Smooth muscle cell (in vitro differentiated cells): ENCODE results near the gene RIN3. TPM values are rescaled to one million over a fixed set of nuclear protein-coding genes. Genes with fewer than 3 reads are reported as not detected.

Experiments used
- DNase-seq: peaks from one replicate; lab custom pipeline; 2025; ENCODE audit not compliant: unreplicated experiment; lab: John Stamatoyannopoulos, UW
- H2AFZ ChIP-seq: fragments of 200-600 bp; sonication (generic); 2 replicates; pipeline ENCODE4 v1.6.0; 2016; ENCODE audit warnings: antibody characterized with exemption, low read depth, mild to moderate bottlenecking
- H3F3A ChIP-seq: fragments of 200-600 bp; sonication (generic); 2 replicates; pipeline ENCODE4 v1.6.0; 2017; ENCODE audit warnings: antibody characterized with exemption, low read depth
- H3K27ac ChIP-seq: fragments of 200-600 bp; sonication (generic); 2 replicates; pipeline ENCODE4 v1.5.1; 2016; ENCODE audit warnings: low read depth, mild to moderate bottlenecking
- H3K27me3 ChIP-seq: fragments of 200-600 bp; sonication (generic); 2 replicates; pipeline ENCODE4 v1.6.1; 2016; ENCODE audit warnings: low read depth, mild to moderate bottlenecking
- H3K36me3 ChIP-seq: fragments of 200-600 bp; sonication (generic); 2 replicates; pipeline ENCODE4 v1.5.1; 2016; ENCODE audit warnings: low read depth
- H3K4me1 ChIP-seq: fragments of 200-600 bp; sonication (generic); 2 replicates; pipeline ENCODE4 v1.5.1; 2016; ENCODE audit warnings: low read depth
- H3K4me2 ChIP-seq: fragments of 200-600 bp; sonication (generic); 2 replicates; pipeline ENCODE4 v1.6.0; 2016; ENCODE audit warnings: mild to moderate bottlenecking
- H3K4me3 ChIP-seq: fragments of 200-600 bp; sonication (generic); 2 replicates; pipeline ENCODE4 v1.5.1; 2016; ENCODE audit warnings: mild to moderate bottlenecking
- H3K79me2 ChIP-seq: fragments of 200-600 bp; sonication (generic); 2 replicates; pipeline ENCODE4 v1.6.0; 2016; ENCODE audit warnings: low read depth, mild to moderate bottlenecking
- H3K9ac ChIP-seq: fragments of 200-600 bp; sonication (generic); 2 replicates; pipeline ENCODE4 v1.6.0; 2016; ENCODE audit warnings: low read depth
- H3K9me3 ChIP-seq: fragments of 200-600 bp; sonication (generic); replicated peaks from 2 replicates; pipeline ENCODE4 v1.5.1; 2016; ENCODE audit warnings: low read depth
- H4K20me1 ChIP-seq: fragments of 200-600 bp; sonication (generic); 2 replicates; pipeline ENCODE4 v1.6.0; 2016; ENCODE audit warnings: low read depth
- WGBS: methylation state at CpG from one replicate; pipeline ENCODE4 v1.1.7; 2016; ENCODE audit warnings: low lambda C conversion rate; 5-methylcytosine and 5-hydroxymethylcytosine counted together
- polyA plus RNA-seq: library from polyadenylated mRNA; unstranded; fragments of >200 nt; fragmentation: Nextera tagmentation; extraction: Ambion mirVana; gene quantifications from 2 replicates; pipeline ENCODE4 v1.2.1, GENCODE V29; 2016
- total RNA-seq: library from RNA; depleted of rRNA; stranded (reverse); fragments of >200 nt; gene quantifications from 2 replicates; pipeline ENCODE4 v1.2.3, GENCODE V29; 2014
- TF ChIP-seq, protein P1 (sequence below): fragments of 200-600 bp; sonication (generic); IDR thresholded peaks from 2 replicates; pipeline ENCODE4 v1.5.1; 2017; ENCODE audit warnings: borderline replicate concordance, mild to moderate bottlenecking, antibody characterized with exemption; ENCODE audit not compliant: insufficient read depth, poor library complexity, severe bottlenecking

The RIN3 gene
- total and polyA plus RNA-seq, 2 experiments from 2014 or later, result 2.7 to 3.8 TPM

DNA sequence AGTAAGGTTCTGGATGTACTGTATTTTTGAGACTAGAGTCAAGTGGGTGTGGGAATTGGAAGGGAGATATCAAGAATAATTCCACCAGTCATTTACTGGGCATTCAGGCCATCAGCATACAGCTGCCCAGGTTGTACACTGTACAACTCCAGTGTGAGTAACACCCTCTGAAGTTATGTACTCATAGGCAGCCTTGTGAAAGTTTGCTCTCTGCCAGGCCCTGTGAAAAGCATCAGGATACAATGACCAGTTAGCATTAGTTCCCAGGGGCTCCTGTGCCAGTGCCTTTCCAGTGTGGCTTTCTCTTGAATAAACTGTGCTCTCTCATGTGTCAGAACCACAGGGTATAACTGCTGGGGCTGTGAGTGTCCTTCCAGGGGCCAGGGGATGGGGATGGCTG lies 145.1 kb downstream of the RIN3 start:
- Histone ChIP-seq H3K27me3 (no peaks in the 10 kb centered on the region), H3K4me1 (no peaks in the 10 kb centered on the region), H3K4me3 (no peak overlapping the region), H3K9me3 (no peaks in the 10 kb centered on the region), H3F3A (no peaks in the 10 kb centered on the region), H3K4me2 (no peak overlapping the region), H3K9ac (no peak overlapping the region), H2AFZ (no peak overlapping the region), H3K79me2 (no peaks in the 10 kb centered on the region), H3K27ac (no peak overlapping the region), H4K20me1 (no peaks in the 10 kb centered on the region), H3K36me3 (no peaks in the 10 kb centered on the region)
- TF ChIP-seq, protein P1, sequence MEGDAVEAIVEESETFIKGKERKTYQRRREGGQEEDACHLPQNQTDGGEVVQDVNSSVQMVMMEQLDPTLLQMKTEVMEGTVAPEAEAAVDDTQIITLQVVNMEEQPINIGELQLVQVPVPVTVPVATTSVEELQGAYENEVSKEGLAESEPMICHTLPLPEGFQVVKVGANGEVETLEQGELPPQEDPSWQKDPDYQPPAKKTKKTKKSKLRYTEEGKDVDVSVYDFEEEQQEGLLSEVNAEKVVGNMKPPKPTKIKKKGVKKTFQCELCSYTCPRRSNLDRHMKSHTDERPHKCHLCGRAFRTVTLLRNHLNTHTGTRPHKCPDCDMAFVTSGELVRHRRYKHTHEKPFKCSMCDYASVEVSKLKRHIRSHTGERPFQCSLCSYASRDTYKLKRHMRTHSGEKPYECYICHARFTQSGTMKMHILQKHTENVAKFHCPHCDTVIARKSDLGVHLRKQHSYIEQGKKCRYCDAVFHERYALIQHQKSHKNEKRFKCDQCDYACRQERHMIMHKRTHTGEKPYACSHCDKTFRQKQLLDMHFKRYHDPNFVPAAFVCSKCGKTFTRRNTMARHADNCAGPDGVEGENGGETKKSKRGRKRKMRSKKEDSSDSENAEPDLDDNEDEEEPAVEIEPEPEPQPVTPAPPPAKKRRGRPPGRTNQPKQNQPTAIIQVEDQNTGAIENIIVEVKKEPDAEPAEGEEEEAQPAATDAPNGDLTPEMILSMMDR, result no peak
- DNase-seq, result no peak

DNA sequence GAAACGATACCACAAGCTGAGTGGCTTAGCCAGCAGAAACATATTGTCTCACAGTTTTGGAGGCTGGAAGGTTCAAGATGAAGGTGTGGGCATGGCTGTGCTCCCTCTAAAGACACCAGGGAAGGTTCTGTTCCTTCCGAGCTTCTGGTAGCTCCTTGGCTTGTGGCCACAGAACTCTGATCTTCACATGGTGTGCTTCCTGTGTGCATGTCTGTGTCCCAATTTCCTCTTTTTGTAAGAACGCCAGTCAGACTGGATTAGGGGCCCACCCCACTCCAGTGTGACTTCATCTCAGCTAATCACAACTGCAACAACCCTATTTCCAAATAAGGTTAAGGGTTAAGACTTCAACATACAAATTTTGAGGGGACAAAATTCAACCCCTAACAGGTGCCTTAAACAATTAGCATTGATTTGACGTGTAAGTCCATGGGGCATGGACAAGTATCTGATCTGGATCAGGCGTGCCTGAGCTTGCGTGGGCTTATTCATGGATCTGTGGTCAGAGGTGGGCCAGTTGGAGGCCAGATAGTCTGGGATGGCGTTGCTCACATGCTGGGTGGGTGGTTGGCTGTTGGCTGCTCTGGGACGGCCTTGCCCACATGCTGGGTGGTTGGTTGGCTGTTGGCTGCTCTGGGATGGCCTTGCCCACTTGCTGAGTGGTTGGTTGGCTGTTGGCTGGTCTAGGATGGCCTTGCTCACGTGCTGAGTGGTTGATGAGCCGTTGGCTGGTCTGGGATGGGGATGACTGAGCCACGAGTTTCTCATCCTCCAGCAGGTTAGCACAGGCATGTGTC lies 146.4 kb downstream of the RIN3 start:
- Histone ChIP-seq H3K36me3 (no peaks in the 10 kb centered on the region), H3K27me3 (no peaks in the 10 kb centered on the region), H3K79me2 (no peaks in the 10 kb centered on the region), H3K27ac (no peak overlapping the region), H3K9me3 (no peaks in the 10 kb centered on the region), H3K4me3 (no peak overlapping the region), H4K20me1 (no peaks in the 10 kb centered on the region), H3K9ac (no peak overlapping the region), H3K4me1 (no peaks in the 10 kb centered on the region), H3K4me2 (no peak overlapping the region), H2AFZ (no peak overlapping the region), H3F3A (no peaks in the 10 kb centered on the region)
- no peak for DNase-seq
- WGBS, result 72% methylated on average over 11 of the region's 11 CpGs
- TF ChIP-seq, protein P1, result no peak

DNA sequence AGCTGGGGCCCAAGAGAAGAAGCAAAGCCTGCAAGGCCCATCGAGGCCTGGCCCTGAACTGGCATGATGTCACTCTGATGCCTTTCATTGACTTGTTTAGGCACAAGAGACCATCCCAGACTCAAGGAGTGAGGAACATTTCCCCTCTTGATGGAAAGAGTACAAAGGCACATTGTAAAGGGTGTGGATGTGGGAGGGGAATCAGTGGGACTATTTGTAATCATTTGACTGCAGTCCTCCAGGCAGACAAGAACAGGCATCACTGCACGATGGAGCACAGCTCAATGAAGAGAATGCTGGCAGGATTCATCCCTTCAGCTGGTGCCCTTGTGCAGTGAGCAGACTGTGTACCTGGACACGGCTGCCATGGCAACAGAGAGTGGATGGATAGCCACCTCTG lies 147.0 kb downstream of the RIN3 start:
- H3K9me3 ChIP-seq, result no peaks in the 10 kb centered on the region
- H3K79me2 ChIP-seq, result no peaks in the 10 kb centered on the region
- WGBS, result 85% methylated on average over 3 of the region's 3 CpGs
- H3K4me1 ChIP-seq, result no peaks in the 10 kb centered on the region
- H3K4me3 ChIP-seq, result no peak overlapping the region
- TF ChIP-seq, protein P1, result no peak
- no peak overlapping the region for H3K9ac ChIP-seq
- H3K4me2 ChIP-seq, result no peak overlapping the region
- no peak overlapping the region for H3K27ac ChIP-seq
- no peaks in the 10 kb centered on the region for H4K20me1 ChIP-seq
- no peak overlapping the region for H2AFZ ChIP-seq
- no peaks in the 10 kb centered on the region for H3F3A ChIP-seq
- no peaks in the 10 kb centered on the region for H3K36me3 ChIP-seq
- H3K27me3 ChIP-seq, result no peaks in the 10 kb centered on the region
- DNase-seq, result no peak

DNA sequence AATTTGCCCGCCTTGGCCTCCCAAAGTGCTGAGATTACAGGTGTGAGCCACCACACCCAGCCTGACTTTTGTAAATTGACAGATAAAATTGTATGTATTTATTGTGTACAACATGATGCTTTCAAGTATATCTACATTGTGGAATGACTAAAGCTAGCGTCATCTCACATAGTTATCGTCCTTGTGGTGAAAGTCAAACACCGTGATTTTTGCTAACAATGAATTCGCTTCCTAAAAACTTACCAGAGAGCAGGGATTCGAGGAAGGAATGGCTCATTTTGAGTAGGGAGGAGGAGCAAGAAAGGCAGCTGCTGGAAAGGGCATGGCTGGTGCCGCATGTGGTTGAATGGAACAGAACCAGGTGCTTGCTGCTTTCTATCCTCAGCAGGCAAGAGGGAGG lies 149.5 kb downstream of the RIN3 start:
- H3K27ac ChIP-seq, result no peak overlapping the region
- no peak overlapping the region for H3K4me2 ChIP-seq
- no peaks in the 10 kb centered on the region for H3K79me2 ChIP-seq
- TF ChIP-seq, protein P1, result no peak
- H3K9me3 ChIP-seq, result no peaks in the 10 kb centered on the region
- H3K36me3 ChIP-seq, result no peaks in the 10 kb centered on the region
- no peaks in the 10 kb centered on the region for H4K20me1 ChIP-seq
- H3K9ac ChIP-seq, result no peak overlapping the region
- H3F3A ChIP-seq, result no peaks in the 10 kb centered on the region
- 89% methylated on average over 7 of the region's 7 CpGs for WGBS
- no peak overlapping the region for H3K4me3 ChIP-seq
- no peaks in the 10 kb centered on the region for H3K27me3 ChIP-seq
- H3K4me1 ChIP-seq, result no peaks in the 10 kb centered on the region
- no peak overlapping the region for H2AFZ ChIP-seq
- DNase-seq, result no peak
